Measurements from ENCODE around the gene THOC7.

Gene THOC7

DNA sequence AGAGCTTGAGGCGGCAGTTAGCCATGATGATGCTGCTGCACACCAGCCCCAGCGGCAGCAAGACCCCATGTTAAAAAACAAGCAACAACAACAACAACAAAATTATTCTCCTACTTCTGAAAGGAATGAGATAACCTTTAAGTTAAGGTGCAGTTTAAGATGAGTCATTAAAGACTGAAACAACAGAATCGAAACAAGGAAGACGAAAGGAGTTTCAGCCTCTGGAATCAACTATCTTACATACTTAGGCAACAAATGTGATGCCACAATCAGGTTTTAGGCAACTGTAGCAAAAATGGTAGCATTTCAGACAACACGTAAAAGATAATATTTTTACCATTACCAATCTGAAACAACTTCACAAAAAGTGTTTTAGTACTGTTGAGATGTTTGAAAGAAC, 36.4 kb upstream of the THOC7 start:
- in situ Hi-C loops (cut with HindIII; ENCODE audit: low sequenced_read_pairs), result no loop called here
- no peak for DNase-seq (ENCODE audit: low read depth)
- TF ChIP-seq CTCF (IDR thresholded peaks at IDR 0.05; ENCODE audit: low read depth, low read length, missing control alignments), result no peak
- H3K4me3 ChIP-seq (ENCODE audit: low read depth, low read length), result no peak overlapping the region

GRCh38 chr3:63896332-63897030, 32.9 kb upstream of the THOC7 start:
- in situ Hi-C loops (cut with HindIII; ENCODE audit: low sequenced_read_pairs), result no loop called here
- TF ChIP-seq CTCF (IDR thresholded peaks at IDR 0.05; ENCODE audit: low read depth, low read length, missing control alignments), result no peak
- DNase-seq (ENCODE audit: low read depth), result no peak
- H3K4me3 ChIP-seq (ENCODE audit: low read depth, low read length), result no peak overlapping the region

- no peak overlapping the region for H3K4me3 ChIP-seq (ENCODE audit: low read depth, low read length)
- DNase-seq (ENCODE audit: low read depth), result no peak
- no peak for TF ChIP-seq CTCF (IDR thresholded peaks at IDR 0.05; ENCODE audit: low read depth, low read length, missing control alignments)
- in situ Hi-C loops (cut with HindIII; ENCODE audit: low sequenced_read_pairs), result no loop called here
Measured at GRCh38 chr3:63895422-63896189, 32.0 kb upstream of the THOC7 start.

DNA sequence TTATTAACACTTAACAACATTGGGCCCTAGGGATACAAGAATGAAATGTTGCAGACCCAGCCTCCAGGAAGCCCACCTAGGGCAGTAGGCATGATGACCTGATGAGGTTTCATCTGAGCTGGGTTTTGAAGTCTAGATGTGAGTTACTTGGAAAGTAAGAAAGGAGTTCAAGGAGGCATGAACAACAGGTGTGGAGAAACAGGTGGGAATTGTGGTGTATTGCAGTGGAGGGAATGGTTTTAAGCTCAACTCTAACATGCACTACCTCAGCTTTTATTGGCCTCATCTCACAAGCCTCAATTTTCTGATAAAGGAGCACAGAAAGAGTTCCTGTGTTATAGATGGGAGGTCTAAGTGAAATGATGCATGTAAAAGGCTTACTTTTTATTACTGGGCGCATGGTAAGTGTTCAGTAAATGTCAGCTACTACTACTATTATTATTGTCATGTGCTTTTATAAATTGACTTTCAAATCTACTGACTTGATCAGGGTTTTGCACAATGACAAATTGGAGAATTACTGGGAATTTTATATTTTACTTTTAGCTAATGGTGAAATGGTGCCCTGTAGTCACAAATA, 29.3 kb upstream of the THOC7 start:
- TF ChIP-seq CTCF (IDR thresholded peaks at IDR 0.05; ENCODE audit: low read depth, low read length, missing control alignments), result no peak
- DNase-seq (ENCODE audit: low read depth), result no peak
- in situ Hi-C loops (cut with HindIII; ENCODE audit: low sequenced_read_pairs), result no loop called here
- no peak overlapping the region for H3K4me3 ChIP-seq (ENCODE audit: low read depth, low read length)

DNA sequence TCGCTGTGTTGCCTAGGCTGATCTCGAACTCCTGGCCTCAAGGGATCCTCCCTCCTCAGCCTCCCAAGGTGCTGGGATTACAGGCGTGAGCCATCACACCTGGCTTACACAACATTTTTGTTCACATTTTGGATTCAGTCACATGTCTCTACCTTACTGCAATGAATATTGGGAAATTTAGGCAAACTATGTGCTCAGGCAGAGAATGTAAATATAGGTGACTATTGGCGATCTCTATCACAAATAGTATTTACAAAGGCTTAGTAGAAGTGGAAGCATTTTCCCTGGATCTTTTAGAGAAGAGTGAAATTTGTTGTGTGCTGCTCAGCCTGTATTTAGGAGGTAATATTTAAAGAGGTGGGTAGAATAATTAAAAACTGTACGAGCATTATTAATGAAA, 27.9 kb upstream of the THOC7 start:
- no peak for TF ChIP-seq CTCF (IDR thresholded peaks at IDR 0.05; ENCODE audit: low read depth, low read length, missing control alignments)
- in situ Hi-C loops (cut with HindIII; ENCODE audit: low sequenced_read_pairs), result no loop called here
- DNase-seq (ENCODE audit: low read depth), result no peak
- no peak overlapping the region for H3K4me3 ChIP-seq (ENCODE audit: low read depth, low read length)

DNA sequence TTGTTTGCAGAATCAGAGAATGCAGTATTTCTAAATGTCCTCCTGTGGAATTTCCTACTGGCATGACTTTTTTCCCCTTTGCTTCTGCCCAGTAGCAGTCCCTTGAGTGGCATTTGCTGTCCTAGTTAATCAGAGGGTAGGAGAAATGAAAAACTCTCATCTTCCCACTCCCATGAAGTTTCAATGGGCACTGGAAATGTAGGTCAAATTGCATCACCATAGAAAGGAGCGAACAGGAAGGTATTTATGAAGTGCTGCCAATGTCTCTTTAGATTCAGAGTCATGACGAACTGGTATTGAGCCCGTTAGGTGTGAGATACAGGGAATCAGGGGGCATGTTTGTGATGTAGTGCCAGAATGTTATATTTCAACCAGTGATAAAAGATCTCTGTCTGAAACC, 23.3 kb upstream of the THOC7 start:
- in situ Hi-C loops (cut with HindIII; ENCODE audit: low sequenced_read_pairs), result no loop called here
- no peak for TF ChIP-seq CTCF (IDR thresholded peaks at IDR 0.05; ENCODE audit: low read depth, low read length, missing control alignments)
- no peak overlapping the region for H3K4me3 ChIP-seq (ENCODE audit: low read depth, low read length)
- DNase-seq (ENCODE audit: low read depth), result no peak

Measured in astrocyte of the cerebellum (primary cell).